ENCODE measurements around the gene DSCAM.
"Not testable (repeated sequence)": the region's sequence is repeated elsewhere in the genome, so short reads cannot be mapped to it uniquely, and the experiment has no call there.

DSCAM gene

DNA sequence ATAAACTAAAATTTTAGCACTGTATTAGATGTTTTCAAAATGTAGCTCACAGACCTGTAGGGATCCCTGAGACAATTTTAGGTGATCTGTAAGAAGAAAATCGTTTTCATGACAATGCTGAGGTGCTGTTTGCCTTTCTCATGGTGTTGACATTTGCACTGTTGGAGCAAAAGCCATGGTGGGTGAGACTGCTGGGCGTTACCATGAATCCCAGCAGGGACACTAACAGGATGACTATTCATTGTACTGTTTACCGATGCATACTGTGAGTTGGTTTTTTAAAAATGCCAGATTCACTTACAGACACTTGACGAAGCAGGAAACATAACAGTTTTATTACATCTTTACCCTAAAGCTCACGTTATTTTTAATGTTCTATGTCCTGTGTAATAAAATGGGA is 511.3 kb downstream of the DSCAM start:
- no peak overlapping the region for H3K4me3 ChIP-seq (replicated peaks in 1 of 2; ENCODE audit: low read depth in 2 of 2, low read length in 2 of 2)
- TF ChIP-seq, protein P1, sequence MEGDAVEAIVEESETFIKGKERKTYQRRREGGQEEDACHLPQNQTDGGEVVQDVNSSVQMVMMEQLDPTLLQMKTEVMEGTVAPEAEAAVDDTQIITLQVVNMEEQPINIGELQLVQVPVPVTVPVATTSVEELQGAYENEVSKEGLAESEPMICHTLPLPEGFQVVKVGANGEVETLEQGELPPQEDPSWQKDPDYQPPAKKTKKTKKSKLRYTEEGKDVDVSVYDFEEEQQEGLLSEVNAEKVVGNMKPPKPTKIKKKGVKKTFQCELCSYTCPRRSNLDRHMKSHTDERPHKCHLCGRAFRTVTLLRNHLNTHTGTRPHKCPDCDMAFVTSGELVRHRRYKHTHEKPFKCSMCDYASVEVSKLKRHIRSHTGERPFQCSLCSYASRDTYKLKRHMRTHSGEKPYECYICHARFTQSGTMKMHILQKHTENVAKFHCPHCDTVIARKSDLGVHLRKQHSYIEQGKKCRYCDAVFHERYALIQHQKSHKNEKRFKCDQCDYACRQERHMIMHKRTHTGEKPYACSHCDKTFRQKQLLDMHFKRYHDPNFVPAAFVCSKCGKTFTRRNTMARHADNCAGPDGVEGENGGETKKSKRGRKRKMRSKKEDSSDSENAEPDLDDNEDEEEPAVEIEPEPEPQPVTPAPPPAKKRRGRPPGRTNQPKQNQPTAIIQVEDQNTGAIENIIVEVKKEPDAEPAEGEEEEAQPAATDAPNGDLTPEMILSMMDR (IDR thresholded peaks at IDR 0.05; ENCODE audit: low read depth, low read length), result no peak
- no peak for DNase-seq (ENCODE audit: low read depth in 2 of 2)

- no peak overlapping the region for H3K4me3 ChIP-seq (replicated peaks in 1 of 2; ENCODE audit: low read depth in 2 of 2, low read length in 2 of 2)
- TF ChIP-seq, protein P1 (IDR thresholded peaks at IDR 0.05; ENCODE audit: low read depth, low read length), result no peak
- no peak for DNase-seq (ENCODE audit: low read depth in 2 of 2)
Measured at GRCh38 chr21:40334159-40334558, 512.8 kb downstream of the DSCAM start.

DNA sequence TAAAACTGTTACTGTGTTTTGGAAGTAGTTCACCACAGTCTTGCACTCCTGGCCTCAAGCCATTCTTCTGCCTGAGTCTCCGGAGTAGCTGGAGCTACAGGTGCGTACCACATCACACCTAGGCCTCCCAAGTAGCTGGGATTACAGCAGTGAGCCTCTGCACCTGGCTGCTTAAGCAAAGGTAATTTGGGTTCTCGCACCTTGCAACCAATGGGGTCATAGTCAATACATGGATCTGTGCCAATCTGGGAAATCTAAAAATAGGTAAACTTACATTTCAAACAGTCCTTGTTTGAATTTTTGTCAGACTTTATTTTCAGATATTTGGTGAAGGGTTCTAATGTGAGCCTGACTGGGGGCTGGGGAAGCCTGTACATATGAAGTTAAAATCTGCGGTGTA is 513.2 kb downstream of the DSCAM start:
- TF ChIP-seq, protein P1 (IDR thresholded peaks at IDR 0.05; ENCODE audit: low read depth, low read length), result no peak

DNA sequence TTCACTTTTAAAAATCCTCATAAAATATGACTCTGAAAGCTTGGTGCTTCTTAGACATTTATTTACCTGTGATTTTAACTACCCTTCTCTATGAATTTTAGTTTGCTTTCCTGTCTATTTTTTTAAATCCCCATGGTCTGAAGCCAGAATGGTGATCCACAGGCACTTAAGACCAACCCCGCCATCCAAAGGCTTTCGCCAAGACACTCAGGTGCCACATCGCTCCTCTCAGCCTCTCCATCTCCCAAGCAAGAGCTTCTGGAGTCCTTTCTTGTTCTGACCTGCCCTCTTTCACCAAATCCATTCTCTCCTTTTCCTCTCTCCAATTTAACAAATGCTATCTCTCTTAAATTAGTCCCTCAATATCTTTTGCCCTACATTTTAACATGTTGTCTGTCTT is 515.2 kb downstream of the DSCAM start:
- no peak overlapping the region for H3K4me3 ChIP-seq (replicated peaks in 1 of 2; ENCODE audit: low read depth in 2 of 2, low read length in 2 of 2)
- TF ChIP-seq, protein P1 (IDR thresholded peaks at IDR 0.05; ENCODE audit: low read depth, low read length), result no peak
- no peak for DNase-seq (ENCODE audit: low read depth in 2 of 2)

More for the DNA sequence above, 513.2 kb downstream of the DSCAM start:
- no peak overlapping the region for H3K4me3 ChIP-seq (replicated peaks in 1 of 2; ENCODE audit: low read depth in 2 of 2, low read length in 2 of 2)
- no peak for DNase-seq (ENCODE audit: low read depth in 2 of 2)

GRCh38 chr21:40331172-40331571 is 515.8 kb downstream of the DSCAM start:
- no peak overlapping the region for H3K4me3 ChIP-seq (replicated peaks in 1 of 2; ENCODE audit: low read depth in 2 of 2, low read length in 2 of 2)
- DNase-seq (ENCODE audit: low read depth in 2 of 2), result no peak
- TF ChIP-seq, protein P1 (IDR thresholded peaks at IDR 0.05; ENCODE audit: low read depth, low read length), result no peak

GRCh38 chr21:40324389-40324788 is 522.6 kb downstream of the DSCAM start:
- TF ChIP-seq, protein P1 (IDR thresholded peaks at IDR 0.05; ENCODE audit: low read depth, low read length), result no peak
- H3K4me3 ChIP-seq (replicated peaks in 1 of 2; ENCODE audit: low read depth in 2 of 2, low read length in 2 of 2), result no peak overlapping the region
- no peak for DNase-seq (ENCODE audit: low read depth in 2 of 2)

GRCh38 chr21:40320718-40321117 is 526.2 kb downstream of the DSCAM start:
- H3K4me3 ChIP-seq (replicated peaks in 1 of 2; ENCODE audit: low read depth in 2 of 2, low read length in 2 of 2); DNase-seq (ENCODE audit: low read depth in 2 of 2): not testable (repeated sequence)
